Astrocyte of the spinal cord (primary cell): Measurements from ENCODE around the gene RDH13.

ENCODE experiments used
- DNase-seq: peaks from one replicate; pipeline ENCODE4 v3.0.0; 2011; ENCODE audit warnings: low read depth, low spot score
- H3K4me3 ChIP-seq: 2 replicates; pipeline ENCODE4 v1.5.1; 2011; ENCODE audit warnings: low read depth, mild to moderate bottlenecking, low read length, moderate library complexity
- in situ Hi-C: cut with HindIII; loops from 2 replicates; pipeline ENCODE4 v1.10.0; 2017; ENCODE audit warnings: low sequenced_read_pairs
- TF ChIP-seq, protein P1 (sequence below): IDR thresholded peaks from 2 replicates; pipeline ENCODE4 v1.5.1; 2012; ENCODE audit warnings: low read depth, mild to moderate bottlenecking, low read length, inconsistent platforms

RDH13 gene

DNA sequence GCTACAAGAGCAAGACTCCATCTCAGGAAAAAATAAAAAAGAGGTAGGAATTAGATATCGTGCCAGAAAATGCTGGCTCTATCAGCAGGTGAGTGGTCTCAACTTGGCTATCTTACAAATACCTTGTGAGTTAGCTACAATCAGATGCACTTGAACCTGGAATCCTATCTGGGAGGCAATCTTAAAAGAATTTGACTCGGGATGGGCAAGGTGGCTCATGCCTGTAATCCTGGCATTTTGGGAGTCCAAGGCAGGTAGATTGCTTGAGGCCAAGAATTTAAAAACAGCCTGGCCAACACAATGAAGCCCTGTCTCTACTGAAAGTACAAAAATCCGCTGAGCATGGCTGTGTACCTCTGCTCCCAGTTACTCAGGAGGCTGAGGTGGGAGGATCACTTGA lies 67.4 kb downstream of the RDH13 start:
- no peak for DNase-seq
- TF ChIP-seq, protein P1, sequence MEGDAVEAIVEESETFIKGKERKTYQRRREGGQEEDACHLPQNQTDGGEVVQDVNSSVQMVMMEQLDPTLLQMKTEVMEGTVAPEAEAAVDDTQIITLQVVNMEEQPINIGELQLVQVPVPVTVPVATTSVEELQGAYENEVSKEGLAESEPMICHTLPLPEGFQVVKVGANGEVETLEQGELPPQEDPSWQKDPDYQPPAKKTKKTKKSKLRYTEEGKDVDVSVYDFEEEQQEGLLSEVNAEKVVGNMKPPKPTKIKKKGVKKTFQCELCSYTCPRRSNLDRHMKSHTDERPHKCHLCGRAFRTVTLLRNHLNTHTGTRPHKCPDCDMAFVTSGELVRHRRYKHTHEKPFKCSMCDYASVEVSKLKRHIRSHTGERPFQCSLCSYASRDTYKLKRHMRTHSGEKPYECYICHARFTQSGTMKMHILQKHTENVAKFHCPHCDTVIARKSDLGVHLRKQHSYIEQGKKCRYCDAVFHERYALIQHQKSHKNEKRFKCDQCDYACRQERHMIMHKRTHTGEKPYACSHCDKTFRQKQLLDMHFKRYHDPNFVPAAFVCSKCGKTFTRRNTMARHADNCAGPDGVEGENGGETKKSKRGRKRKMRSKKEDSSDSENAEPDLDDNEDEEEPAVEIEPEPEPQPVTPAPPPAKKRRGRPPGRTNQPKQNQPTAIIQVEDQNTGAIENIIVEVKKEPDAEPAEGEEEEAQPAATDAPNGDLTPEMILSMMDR, result no peak
- in situ Hi-C loops, result no loop called here
- no peak overlapping the region for H3K4me3 ChIP-seq
